A673 (cell line): ENCODE results near the gene ZNF17. TPM values are rescaled to one million over a fixed set of nuclear protein-coding genes. Genes with fewer than 3 reads are reported as not detected.

Experiments
- BruUV-seq: library from RNA; stranded (reverse); fragments of 400-500 nt; replicated peaks from 2 replicates; lab custom pipeline; 2021; lab: Mats Ljungman, UMichigan
- CTCF ChIA-PET: fragments of 300-600 bp; sonication (Branson Sonifier 250); formaldehyde crosslinking; loops from one replicate; lab custom pipeline; 2022; ENCODE audit warnings: antibody characterized with exemption; lab: Charles Lee
- POLR2A ChIA-PET: fragments of 300-600 bp; sonication (Branson Sonifier 250); formaldehyde crosslinking; loops from one replicate; lab custom pipeline; 2022; ENCODE audit warnings: antibody characterized with exemption; ENCODE audit not compliant: low non-redundant PET; lab: Charles Lee
- DNase-seq: peaks from one replicate; pipeline ENCODE4 v3.0.0-alpha.2; 2015; ENCODE audit warnings: low spot score
- H3K27ac ChIP-seq: fragments of 200-600 bp; sonication (generic); 2 replicates; pipeline ENCODE4 v1.5.1; 2016; ENCODE audit warnings: mixed run types, low read depth, mild to moderate bottlenecking, mixed read lengths, antibody characterized with exemption, low read length; ENCODE audit not compliant: poor library complexity, severe bottlenecking
- H3K27me3 ChIP-seq: fragments of 200-600 bp; sonication (generic); replicated peaks from 2 replicates; pipeline ENCODE4 v1.6.1; 2017; ENCODE audit warnings: mixed run types, low read depth, mild to moderate bottlenecking, mixed read lengths, antibody characterized with exemption, low read length; ENCODE audit not compliant: insufficient read depth, poor library complexity
- H3K36me3 ChIP-seq: fragments of 200-600 bp; sonication (generic); 2 replicates; pipeline ENCODE4 v1.6.1; 2016; ENCODE audit warnings: mixed run types, mild to moderate bottlenecking, mixed read lengths, antibody characterized with exemption, low read length; ENCODE audit not compliant: insufficient read depth, poor library complexity, severe bottlenecking
- H3K4me1 ChIP-seq: fragments of 200-600 bp; sonication (generic); 2 replicates; pipeline ENCODE4 v1.6.1; 2017; ENCODE audit warnings: mixed run types, mild to moderate bottlenecking, mixed read lengths, antibody characterized with exemption, low read length; ENCODE audit not compliant: insufficient read depth, poor library complexity, severe bottlenecking
- H3K4me3 ChIP-seq: fragments of 200-600 bp; sonication (generic); 2 replicates; pipeline ENCODE4 v1.5.1; 2016; ENCODE audit warnings: low read depth, mixed run types, mild to moderate bottlenecking, mixed read lengths, low read length; ENCODE audit not compliant: poor library complexity, severe bottlenecking
- H3K9me3 ChIP-seq: fragments of 200-600 bp; sonication (generic); 2 replicates; pipeline ENCODE4 v1.6.1; 2016; ENCODE audit warnings: mixed run types, low read depth, mild to moderate bottlenecking, mixed read lengths, antibody characterized with exemption, low read length; ENCODE audit not compliant: poor library complexity, severe bottlenecking
- EZH2 ChIP-seq: fragments of 200-600 bp; sonication (generic); IDR thresholded peaks from 2 replicates; pipeline ENCODE4 v1.6.1; 2017; ENCODE audit warnings: borderline replicate concordance, low read depth, mild to moderate bottlenecking, mixed read lengths, antibody characterized with exemption, low read length; ENCODE audit not compliant: poor library complexity, severe bottlenecking
- intact Hi-C: fragments of 100-400 bp; cut with micrococcal nuclease; formaldehyde crosslinking; loops from one replicate; pipeline ENCODE4 v1.10.0; 2022; ENCODE audit not compliant: unreplicated experiment
- total RNA-seq: library from RNA; stranded (reverse); gene quantifications from 2 replicates; pipeline ENCODE4 v1.2.3, GENCODE V29; 2021
- TF ChIP-seq, protein P1 (sequence below): fragments of 300-800, 200-600 bp; sonication (generic); conservative IDR thresholded peaks from 2 replicates; pipeline ENCODE4 v1.5.1; 2017; ENCODE audit warnings: low read depth, mild to moderate bottlenecking, antibody characterized with exemption, low read length, moderate library complexity, mixed read lengths

ZNF17 gene
- total RNA-seq, 1 experiment from 2014 or later: 13.1 TPM

DNA sequence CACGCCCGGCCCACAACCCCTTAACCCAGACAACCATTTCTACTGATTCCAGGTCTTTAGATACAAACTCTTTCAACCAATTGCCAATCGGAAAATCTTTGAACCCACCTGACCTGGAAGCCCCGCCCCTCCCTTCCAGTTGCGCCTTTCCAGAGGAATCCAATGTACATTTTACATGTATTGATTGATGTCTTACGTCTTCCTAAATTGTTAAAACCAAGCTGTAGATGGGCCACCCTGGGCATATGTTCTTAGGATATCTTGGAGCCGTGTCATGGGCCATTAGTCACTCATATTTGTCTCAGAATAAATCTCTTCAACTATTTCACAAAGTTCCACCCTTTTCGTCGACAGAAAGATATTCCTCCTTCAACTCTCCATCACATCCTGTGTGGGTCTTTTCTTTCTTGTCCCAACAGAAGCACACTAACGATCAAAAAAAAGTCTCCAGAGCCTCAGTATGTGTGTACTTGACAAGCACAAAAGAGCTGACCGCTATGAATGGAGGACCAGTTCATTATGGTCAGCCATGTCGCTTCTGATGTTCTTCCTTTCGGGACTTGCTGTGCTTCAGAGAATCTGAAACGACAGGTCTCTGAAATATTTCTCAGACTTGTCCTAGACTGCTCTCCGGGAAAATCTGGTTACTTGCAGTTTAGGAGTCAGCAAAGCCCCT lies 23.6 kb downstream of the ZNF17 start:
- POLR2A ChIA-PET: interaction anchor here (0.5 kb wide), 1 partner anchor 69 kb away, joined by 10 read pairs; no protein-coding TSS in a partner anchor
- H3K4me3 ChIP-seq: peak overlapping the region; percentile 83
- H3K36me3 ChIP-seq: no peaks in the 10 kb centered on the region
- peak; percentile 10 for DNase-seq
- H3K9me3 ChIP-seq: no peaks in the 10 kb centered on the region
- intact Hi-C loops: no loop called here
- TSS peak; percentile 90 for BruUV-seq
- H3K27me3 ChIP-seq: no peaks in the 10 kb centered on the region
- H3K27ac ChIP-seq: peak overlapping the region; percentile 68
- TF ChIP-seq, protein P1, sequence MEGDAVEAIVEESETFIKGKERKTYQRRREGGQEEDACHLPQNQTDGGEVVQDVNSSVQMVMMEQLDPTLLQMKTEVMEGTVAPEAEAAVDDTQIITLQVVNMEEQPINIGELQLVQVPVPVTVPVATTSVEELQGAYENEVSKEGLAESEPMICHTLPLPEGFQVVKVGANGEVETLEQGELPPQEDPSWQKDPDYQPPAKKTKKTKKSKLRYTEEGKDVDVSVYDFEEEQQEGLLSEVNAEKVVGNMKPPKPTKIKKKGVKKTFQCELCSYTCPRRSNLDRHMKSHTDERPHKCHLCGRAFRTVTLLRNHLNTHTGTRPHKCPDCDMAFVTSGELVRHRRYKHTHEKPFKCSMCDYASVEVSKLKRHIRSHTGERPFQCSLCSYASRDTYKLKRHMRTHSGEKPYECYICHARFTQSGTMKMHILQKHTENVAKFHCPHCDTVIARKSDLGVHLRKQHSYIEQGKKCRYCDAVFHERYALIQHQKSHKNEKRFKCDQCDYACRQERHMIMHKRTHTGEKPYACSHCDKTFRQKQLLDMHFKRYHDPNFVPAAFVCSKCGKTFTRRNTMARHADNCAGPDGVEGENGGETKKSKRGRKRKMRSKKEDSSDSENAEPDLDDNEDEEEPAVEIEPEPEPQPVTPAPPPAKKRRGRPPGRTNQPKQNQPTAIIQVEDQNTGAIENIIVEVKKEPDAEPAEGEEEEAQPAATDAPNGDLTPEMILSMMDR: no peak
- no peak for TF ChIP-seq EZH2
- CTCF ChIA-PET: no interaction called here
- peaks cover 7% of the 10 kb centered on the region for H3K4me1 ChIP-seq

DNA sequence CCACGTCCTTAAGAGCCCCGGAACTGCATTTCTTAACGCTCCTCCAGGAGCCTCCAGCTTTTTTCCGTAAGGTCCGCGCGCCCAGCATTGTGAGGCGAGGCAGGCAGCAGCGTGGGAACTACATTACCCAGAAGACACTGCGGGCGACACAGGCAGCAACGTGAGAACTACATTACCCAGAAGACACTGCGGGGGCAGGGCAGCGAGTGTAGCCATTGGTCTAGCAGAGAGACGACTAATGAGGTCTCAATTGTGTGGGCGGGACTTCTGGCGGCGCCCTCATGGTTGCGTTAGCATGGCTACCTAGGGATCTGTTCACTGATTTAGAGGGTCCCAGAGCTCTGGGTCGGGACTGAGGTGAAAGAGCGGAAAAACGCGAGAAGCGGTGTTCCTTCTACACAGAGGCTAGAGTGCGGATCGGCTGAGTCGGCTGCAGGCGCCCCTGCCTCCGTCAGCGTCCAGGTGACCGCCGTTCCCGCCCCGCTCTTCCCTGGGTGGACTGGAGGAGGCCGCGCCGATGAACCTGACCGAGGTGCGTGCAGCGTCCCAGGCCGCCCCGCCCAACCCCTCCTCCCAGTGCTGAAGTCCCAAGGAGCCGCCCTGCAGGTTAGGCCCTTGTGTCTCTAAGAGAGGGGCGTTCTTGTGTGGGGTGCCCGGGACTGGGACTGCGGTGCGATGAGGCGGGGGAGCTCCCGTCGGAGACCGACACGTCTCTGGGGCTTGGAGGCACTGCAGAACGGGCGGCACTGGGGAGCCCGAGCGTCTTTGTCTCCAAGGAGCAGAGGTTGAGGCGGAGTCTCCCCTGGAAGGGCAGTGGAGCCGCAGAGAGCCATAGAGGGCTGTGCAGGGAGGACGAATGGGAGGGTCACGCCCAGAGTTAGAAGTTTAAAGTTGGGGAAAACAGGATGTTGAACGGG lies 24.4 kb downstream of the ZNF17 start, which contains the start of gene ZNF749:
Gene ZNF749, plus strand, starts transcription at position 264 of the 917 bp plus-strand sequence. Its CDS starts 254 bp downstream, at position 518.
- ChIA-PET CTCF (no interaction called here), POLR2A (interaction anchor here (0.5 to 0.6 kb wide), 2 partner anchors 68 to 789 kb away, joined by 3 to 10 read pairs; no protein-coding TSS in a partner anchor)
- no peak for TF ChIP-seq EZH2
- TF ChIP-seq, protein P1: no peak
- H3K4me3 ChIP-seq: peak within 1 kb of the TSS; percentile 83
- DNase-seq: peak; percentile 99
- H3K36me3 ChIP-seq: peaks cover 5% of the 10 kb centered on the region
- H3K27me3 ChIP-seq: no peaks in the 10 kb centered on the region
- no TSS peak for BruUV-seq
- H3K4me1 ChIP-seq: peaks cover 7% of the 10 kb centered on the region
- intact Hi-C loops: no loop called here
- H3K27ac ChIP-seq: peak within 1 kb of the TSS; percentile 68
- H3K9me3 ChIP-seq: no peaks in the 10 kb centered on the region

- intact Hi-C loops: no loop called here
Observed at GRCh38 chr19:57436417-57436816, 25.5 kb downstream of the ZNF17 start.

More at GRCh38 chr19:57436417-57436816, 25.5 kb downstream of the ZNF17 start:
- DNase-seq: no peak
- ChIA-PET CTCF (no interaction called here), POLR2A (no interaction called here)
- no peaks in the 10 kb centered on the region for H3K27me3 ChIP-seq
- TF ChIP-seq, protein P1: no peak
- no peak for TF ChIP-seq EZH2
- peaks cover 5% of the 10 kb centered on the region for H3K36me3 ChIP-seq
- H3K9me3 ChIP-seq: no peaks in the 10 kb centered on the region
- H3K4me3 ChIP-seq: peak overlapping the region; percentile 83
- TSS peak; percentile 50 for BruUV-seq
- peak overlapping the region; percentile 68 for H3K27ac ChIP-seq
- H3K4me1 ChIP-seq: peaks cover 7% of the 10 kb centered on the region
